Left lung (tissue), 10 donors: ENCODE data around the gene CCDC182. TPM values are rescaled to one million over a fixed set of nuclear protein-coding genes. Genes with fewer than 3 reads are reported as not detected.

Experiments
- ATAC-seq: fragments of 200-7000 bp; cut with Tn5 transposase; one replicate; pipeline ENCODE4 v1.9.1; 2020; ENCODE audit warnings: moderate library complexity
- DNase-seq, 4 donors: peaks; one replicate each; pipeline ENCODE4 v3.0.0-alpha.2; 2013 to 2020
- H3K27ac ChIP-seq, 2 donors: fragments of 200-600 bp; sonication (generic) in 1 of 2; one replicate each; pipeline versions ENCODE4 v1.5.0 to v1.8.0; 2020 to 2021
- H3K27me3 ChIP-seq, 2 donors: fragments of 200-600 bp; sonication (generic) in 1 of 2; one replicate each; pipeline versions ENCODE4 v1.5.0 to v1.8.0; 2020 to 2021
- H3K36me3 ChIP-seq, 2 donors: fragments of 200-600 bp; sonication (generic) in 1 of 2; one replicate each; pipeline versions ENCODE4 v1.5.0 to v1.8.0; 2020 to 2021
- H3K4me1 ChIP-seq, 2 donors: fragments of 200-600 bp; one replicate each; pipeline ENCODE4 v1.8.0; 2021
- H3K4me3 ChIP-seq, 2 donors: fragments of 200-600 bp; sonication (generic) in 1 of 2; one replicate each; pipeline versions ENCODE4 v1.5.0 to v1.8.0; 2020 to 2021; ENCODE audit warnings: mild to moderate bottlenecking in 1 of 2
- H3K9me3 ChIP-seq, 2 donors: fragments of 200-600 bp; sonication (generic) in 1 of 2; one replicate each; pipeline versions ENCODE4 v1.5.0 to v1.8.0; 2020 to 2021
- intact Hi-C, 2 donors: fragments of 100-400 bp; cut with DNase I; formaldehyde crosslinking; loops; one replicate each; pipeline versions ENCODE4 v1.11.2 to v1.14.2; 2022
- polyA plus RNA-seq, 6 donors: library from polyadenylated mRNA; unstranded; fragments of 120-200 nt; gene quantifications; one replicate each; pipeline ENCODE4 v1.2.1, GENCODE V29; 2013; ENCODE audit not compliant: insufficient read length in 6 of 6
- total RNA-seq, 2 donors: library from RNA; stranded (reverse); fragmentation: NEBNext Ultra II Directional; extraction: Animal tissue kit (Norgen Biotek cat#: 25700); gene quantifications; one replicate each; pipeline ENCODE4 v1.2.1, GENCODE V29; 2021
- TF ChIP-seq, protein P1 (sequence below), 2 donors: fragments of 200-600 bp; sonication (generic) in 1 of 2; IDR thresholded peaks; one replicate each; pipeline versions ENCODE4 v1.5.0 to v1.8.0; 2021; ENCODE audit warnings: antibody characterized with exemption in 2 of 2
- donor health status: DM: no; HTN: yes; CAD: no.
- donor health status: DM: no; HTN: no; CAD: no.

Gene CCDC182
- total and polyA plus RNA-seq, 8 donors: 0.15 TPM; not detected in 7

DNA sequence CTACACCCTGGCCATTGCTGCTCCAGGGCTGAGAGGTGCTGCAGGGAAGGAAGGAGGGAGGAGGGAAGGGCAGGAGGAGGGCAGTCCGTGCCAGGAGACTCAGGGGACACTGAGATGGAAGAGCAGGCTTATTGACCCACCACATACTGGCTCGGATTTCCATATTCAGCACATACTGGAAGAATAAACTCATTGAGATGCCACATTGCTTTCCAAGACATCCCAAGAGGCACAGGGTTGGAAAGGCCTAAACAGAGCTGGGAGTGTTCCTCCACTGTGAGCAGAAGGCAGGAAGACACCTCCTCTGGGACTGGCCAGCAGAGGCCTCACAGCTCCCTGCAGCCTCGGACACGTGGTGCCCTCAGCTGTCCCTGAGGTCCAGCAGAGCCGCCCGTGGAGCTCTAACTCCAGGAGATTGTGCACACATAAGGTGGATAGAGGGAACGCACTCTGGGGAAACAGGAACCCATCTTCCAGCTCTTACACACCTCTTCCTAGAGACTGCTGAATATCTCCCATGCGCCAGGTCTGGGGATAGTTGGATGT is 17.4 kb downstream of the CCDC182 start:
- H3K27me3 ChIP-seq: no peaks in the 10 kb centered on the region
- intact Hi-C loops: no loop called here
- H3K27ac ChIP-seq: no peak overlapping the region
- no peaks in the 10 kb centered on the region for H3K4me1 ChIP-seq
- no peaks in the 10 kb centered on the region for H3K36me3 ChIP-seq
- H3K4me3 ChIP-seq: no peak overlapping the region
- no peak for ATAC-seq
- no peak for DNase-seq
- no peaks in the 10 kb centered on the region for H3K9me3 ChIP-seq
- TF ChIP-seq, protein P1, sequence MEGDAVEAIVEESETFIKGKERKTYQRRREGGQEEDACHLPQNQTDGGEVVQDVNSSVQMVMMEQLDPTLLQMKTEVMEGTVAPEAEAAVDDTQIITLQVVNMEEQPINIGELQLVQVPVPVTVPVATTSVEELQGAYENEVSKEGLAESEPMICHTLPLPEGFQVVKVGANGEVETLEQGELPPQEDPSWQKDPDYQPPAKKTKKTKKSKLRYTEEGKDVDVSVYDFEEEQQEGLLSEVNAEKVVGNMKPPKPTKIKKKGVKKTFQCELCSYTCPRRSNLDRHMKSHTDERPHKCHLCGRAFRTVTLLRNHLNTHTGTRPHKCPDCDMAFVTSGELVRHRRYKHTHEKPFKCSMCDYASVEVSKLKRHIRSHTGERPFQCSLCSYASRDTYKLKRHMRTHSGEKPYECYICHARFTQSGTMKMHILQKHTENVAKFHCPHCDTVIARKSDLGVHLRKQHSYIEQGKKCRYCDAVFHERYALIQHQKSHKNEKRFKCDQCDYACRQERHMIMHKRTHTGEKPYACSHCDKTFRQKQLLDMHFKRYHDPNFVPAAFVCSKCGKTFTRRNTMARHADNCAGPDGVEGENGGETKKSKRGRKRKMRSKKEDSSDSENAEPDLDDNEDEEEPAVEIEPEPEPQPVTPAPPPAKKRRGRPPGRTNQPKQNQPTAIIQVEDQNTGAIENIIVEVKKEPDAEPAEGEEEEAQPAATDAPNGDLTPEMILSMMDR (IDR thresholded peaks at IDR 0.05): no peak

DNA sequence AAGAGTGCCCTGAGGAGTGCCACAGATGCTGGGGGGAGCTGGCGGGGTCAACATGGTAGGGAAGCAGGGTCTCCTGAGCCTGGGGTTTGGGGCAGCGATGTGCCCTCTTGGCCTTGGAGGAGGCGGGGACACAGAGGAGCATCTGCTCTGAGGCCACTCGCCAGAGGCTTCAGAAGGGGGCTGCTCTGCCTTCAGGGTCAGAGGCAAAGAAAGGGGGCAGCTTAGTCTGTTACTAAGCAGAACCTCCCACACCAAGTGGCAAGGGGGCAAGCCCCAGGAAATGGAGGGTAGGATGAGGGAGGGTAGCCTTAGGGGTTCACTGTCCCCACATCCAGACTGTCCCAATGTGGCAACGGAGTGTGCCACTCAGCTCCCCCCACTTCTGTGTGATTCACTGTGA is 18.3 kb downstream of the CCDC182 start:
- DNase-seq: no peak
- TF ChIP-seq, protein P1 (IDR thresholded peaks at IDR 0.05): no peak
- Histone ChIP-seq H3K4me1 (no peaks in the 10 kb centered on the region), H3K9me3 (no peaks in the 10 kb centered on the region), H3K4me3 (no peak overlapping the region), H3K27ac (no peak overlapping the region), H3K36me3 (no peaks in the 10 kb centered on the region), H3K27me3 (no peaks in the 10 kb centered on the region)
- ATAC-seq: no peak
- intact Hi-C loops: no loop called here

DNA sequence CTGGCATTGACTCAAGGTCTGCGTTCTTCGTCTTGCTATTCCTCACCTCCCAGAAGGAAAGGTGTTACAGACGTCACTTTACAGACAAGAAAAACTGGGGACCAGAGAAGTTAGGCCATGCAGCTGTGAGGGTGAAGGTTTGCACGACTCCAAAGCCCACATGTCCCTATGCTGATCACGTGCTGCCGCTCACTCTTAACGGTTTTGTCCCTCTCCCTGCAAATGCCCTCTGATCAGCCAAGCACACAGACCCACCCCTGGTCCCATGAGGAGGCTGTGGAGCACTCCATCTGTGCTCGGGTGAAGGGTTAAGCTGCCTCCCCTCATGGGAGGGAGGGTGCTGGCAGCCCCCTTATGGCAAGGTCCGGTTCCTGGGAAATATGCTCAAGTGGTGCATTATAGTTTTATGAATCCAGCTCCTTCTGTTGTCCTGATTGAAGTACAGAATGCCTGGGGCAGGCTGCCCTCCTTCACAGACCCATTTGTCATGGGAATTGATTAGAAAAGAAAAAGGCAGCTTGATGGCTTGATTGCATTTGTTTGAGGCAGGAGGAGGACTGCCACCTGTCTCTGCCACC is 18.8 kb downstream of the CCDC182 start:
- Histone ChIP-seq H3K4me1 (no peaks in the 10 kb centered on the region), H3K9me3 (no peaks in the 10 kb centered on the region), H3K4me3 (no peak overlapping the region), H3K27me3 (no peaks in the 10 kb centered on the region), H3K36me3 (no peaks in the 10 kb centered on the region), H3K27ac (no peak overlapping the region)
- intact Hi-C loops: no loop called here
- no peak for ATAC-seq
- TF ChIP-seq, protein P1 (IDR thresholded peaks at IDR 0.05): no peak
- DNase-seq: no peak

DNA sequence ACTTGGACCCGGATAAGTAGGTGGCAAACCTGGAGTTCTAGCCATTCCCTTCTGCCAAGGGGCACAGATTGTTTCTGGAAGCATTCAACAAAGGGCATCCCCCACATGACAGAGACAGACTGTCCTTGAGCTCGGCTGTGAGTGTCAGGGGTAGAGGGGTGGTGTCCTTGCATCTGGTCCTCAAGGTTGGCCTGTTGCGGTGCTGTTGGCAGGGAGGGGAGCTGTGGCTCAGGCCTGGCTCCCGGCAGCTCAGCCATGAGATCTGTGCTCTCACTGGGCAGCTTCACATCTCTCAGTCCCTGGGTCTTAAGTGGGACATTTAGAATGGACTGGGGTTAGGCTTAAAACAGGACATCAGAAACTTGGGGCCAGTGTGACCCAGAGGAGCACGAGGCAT is 20.4 kb downstream of the CCDC182 start:
- TF ChIP-seq, protein P1 (IDR thresholded peaks at IDR 0.05): no peak
- no peaks in the 10 kb centered on the region for H3K9me3 ChIP-seq
- H3K36me3 ChIP-seq: no peaks in the 10 kb centered on the region
- no peaks in the 10 kb centered on the region for H3K27me3 ChIP-seq
- no peaks in the 10 kb centered on the region for H3K4me1 ChIP-seq
- DNase-seq (no peak), ATAC-seq (no peak)
- H3K27ac ChIP-seq: no peak overlapping the region
- no peak overlapping the region for H3K4me3 ChIP-seq
- intact Hi-C loops: no loop called here

DNA sequence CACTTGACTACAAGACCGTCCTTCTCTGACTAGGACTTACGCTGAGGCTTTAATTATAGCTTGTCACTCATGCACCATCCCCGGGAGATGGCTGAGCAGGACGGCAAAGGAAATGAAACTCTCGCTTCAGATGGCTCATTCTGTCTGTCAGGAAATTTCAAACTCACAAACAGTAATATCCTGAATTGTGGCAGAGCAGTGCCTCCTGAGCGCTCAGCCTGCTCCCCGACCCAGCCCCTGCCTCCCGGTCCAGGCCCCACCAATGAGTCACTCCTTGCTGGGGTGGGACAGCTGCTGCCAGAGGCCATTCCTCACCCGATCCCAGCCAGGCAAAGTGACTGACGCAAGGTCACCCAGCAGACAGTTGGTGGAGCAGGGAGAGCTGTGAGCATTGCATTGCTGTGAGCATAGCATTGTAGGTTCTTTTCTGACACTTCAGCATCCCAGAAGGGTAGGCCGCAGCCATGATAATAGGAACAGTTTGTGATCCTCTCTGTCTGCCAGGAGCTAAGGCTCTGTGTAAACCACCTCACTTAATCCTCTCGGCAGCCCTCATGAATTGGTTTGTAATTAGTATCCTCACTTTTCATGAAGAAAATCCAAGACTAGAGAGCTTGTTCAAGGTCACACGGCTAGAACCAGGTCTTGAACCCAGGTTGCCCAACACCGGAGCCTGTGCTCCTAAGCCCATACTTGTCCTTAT is 20.9 kb downstream of the CCDC182 start:
- H3K36me3 ChIP-seq: no peaks in the 10 kb centered on the region
- DNase-seq (no peak), ATAC-seq (no peak)
- no peaks in the 10 kb centered on the region for H3K4me1 ChIP-seq
- no peaks in the 10 kb centered on the region for H3K27me3 ChIP-seq
- TF ChIP-seq, protein P1 (IDR thresholded peaks at IDR 0.05): no peak
- no peak overlapping the region for H3K4me3 ChIP-seq
- H3K27ac ChIP-seq: no peak overlapping the region
- H3K9me3 ChIP-seq: no peaks in the 10 kb centered on the region
- intact Hi-C loops: no loop called here
